Measurements from ENCODE around the gene ALDH1A2. TPM values are rescaled to one million over a fixed set of nuclear protein-coding genes. Genes with fewer than 3 reads are reported as not detected.

ALDH1A2 gene
- total RNA-seq, 1 donor from 2014 or later: 18.7 TPM

GRCh38 chr15:57920911-57921310 is 144.6 kb downstream of the ALDH1A2 start:
- TF ChIP-seq, protein P1, sequence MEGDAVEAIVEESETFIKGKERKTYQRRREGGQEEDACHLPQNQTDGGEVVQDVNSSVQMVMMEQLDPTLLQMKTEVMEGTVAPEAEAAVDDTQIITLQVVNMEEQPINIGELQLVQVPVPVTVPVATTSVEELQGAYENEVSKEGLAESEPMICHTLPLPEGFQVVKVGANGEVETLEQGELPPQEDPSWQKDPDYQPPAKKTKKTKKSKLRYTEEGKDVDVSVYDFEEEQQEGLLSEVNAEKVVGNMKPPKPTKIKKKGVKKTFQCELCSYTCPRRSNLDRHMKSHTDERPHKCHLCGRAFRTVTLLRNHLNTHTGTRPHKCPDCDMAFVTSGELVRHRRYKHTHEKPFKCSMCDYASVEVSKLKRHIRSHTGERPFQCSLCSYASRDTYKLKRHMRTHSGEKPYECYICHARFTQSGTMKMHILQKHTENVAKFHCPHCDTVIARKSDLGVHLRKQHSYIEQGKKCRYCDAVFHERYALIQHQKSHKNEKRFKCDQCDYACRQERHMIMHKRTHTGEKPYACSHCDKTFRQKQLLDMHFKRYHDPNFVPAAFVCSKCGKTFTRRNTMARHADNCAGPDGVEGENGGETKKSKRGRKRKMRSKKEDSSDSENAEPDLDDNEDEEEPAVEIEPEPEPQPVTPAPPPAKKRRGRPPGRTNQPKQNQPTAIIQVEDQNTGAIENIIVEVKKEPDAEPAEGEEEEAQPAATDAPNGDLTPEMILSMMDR (conservative IDR thresholded peaks at IDR 0.05; ENCODE audit: low read depth, low read length): no peak

DNA sequence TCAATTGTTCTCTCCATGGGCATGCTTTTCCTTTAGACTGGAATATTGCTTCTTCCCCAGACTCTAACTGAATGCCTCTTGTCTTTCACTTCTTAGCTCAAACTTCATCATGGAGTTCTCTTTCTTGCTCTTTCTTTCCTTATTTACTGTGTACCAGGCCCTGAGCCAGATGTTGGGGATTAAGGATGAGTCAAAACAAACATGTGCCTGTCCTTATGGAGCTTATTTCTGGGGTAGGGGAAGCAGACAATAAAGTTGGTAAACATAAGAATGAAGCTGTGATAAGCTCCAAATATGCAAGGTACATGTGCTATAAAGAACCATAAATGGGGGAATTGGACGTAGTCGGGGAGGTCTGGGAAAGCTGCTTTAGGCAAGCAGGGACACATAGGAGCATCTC is 145.8 kb downstream of the ALDH1A2 start:
- DNase-seq (ENCODE audit: low read depth): no peak
- no peak overlapping the region for H3K4me3 ChIP-seq (ENCODE audit: low read depth, low read length)
- TF ChIP-seq, protein P1 (conservative IDR thresholded peaks at IDR 0.05; ENCODE audit: low read depth, low read length): no peak

More at GRCh38 chr15:57920911-57921310, 144.6 kb downstream of the ALDH1A2 start:
- DNase-seq (ENCODE audit: low read depth): peak; percentile 61
- H3K4me3 ChIP-seq (ENCODE audit: low read depth, low read length): no peak overlapping the region

- no peak for DNase-seq (ENCODE audit: low read depth)
- no peak overlapping the region for H3K4me3 ChIP-seq (ENCODE audit: low read depth, low read length)
- TF ChIP-seq, protein P1 (conservative IDR thresholded peaks at IDR 0.05; ENCODE audit: low read depth, low read length): no peak
Measured at GRCh38 chr15:57917998-57918397, 147.5 kb downstream of the ALDH1A2 start.

DNA sequence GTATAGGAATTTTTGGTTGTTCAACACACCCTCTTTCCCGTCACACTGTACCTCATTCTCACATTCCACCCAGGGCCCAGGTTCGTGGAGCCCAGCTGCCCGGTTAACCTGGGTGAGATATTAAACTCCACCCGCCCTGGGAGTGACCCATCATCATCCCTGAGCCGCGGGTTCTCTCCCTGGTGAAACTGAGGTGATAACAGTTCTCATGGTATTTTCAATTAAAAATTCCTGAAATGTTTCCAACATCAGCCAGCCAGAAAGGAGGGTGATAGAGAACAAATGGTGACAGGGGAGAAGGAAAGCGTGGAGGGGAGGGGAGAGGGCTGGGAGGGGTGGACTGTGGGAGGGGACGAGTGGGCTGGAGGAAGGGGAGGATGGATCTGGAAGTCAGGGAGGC is 148.8 kb downstream of the ALDH1A2 start:
- TF ChIP-seq, protein P1 (conservative IDR thresholded peaks at IDR 0.05; ENCODE audit: low read depth, low read length): no peak
- no peak for DNase-seq (ENCODE audit: low read depth)
- no peak overlapping the region for H3K4me3 ChIP-seq (ENCODE audit: low read depth, low read length)

GRCh38 chr15:57915827-57916531 is 149.5 kb downstream of the ALDH1A2 start:
- DNase-seq (ENCODE audit: low read depth): no peak
- H3K4me3 ChIP-seq (ENCODE audit: low read depth, low read length): no peak overlapping the region
- TF ChIP-seq, protein P1 (conservative IDR thresholded peaks at IDR 0.05; ENCODE audit: low read depth, low read length): no peak

GRCh38 chr15:57914350-57915055 is 151.0 kb downstream of the ALDH1A2 start:
- TF ChIP-seq, protein P1 (conservative IDR thresholded peaks at IDR 0.05; ENCODE audit: low read depth, low read length): no peak
- no peak for DNase-seq (ENCODE audit: low read depth)
- no peak overlapping the region for H3K4me3 ChIP-seq (ENCODE audit: low read depth, low read length)
